Measurements from ENCODE around the gene SLC35E2B.
"Not testable (repeated sequence)": the region's sequence is repeated elsewhere in the genome, so short reads cannot be mapped to it uniquely, and the experiment has no call there.

- not testable (repeated sequence) for TF ChIP-seq CTCF, POLR2A (IDR thresholded peaks at IDR 0.05)
Observed at GRCh38 chr1:1707897-1708296, 15.3 kb upstream of the SLC35E2B start.

Data from body of pancreas (tissue), 4 donors.